NT2/D1 (cell line): ENCODE results near the gene DNAL4.
"Not testable (repeated sequence)": the region's sequence is repeated elsewhere in the genome, so short reads cannot be mapped to it uniquely, and the experiment has no call there.

ENCODE experiments used
- DNase-seq: peaks from one replicate; pipeline ENCODE4 v3.0.0-alpha.2; 2011; ENCODE audit warnings: low read depth, low spot score
- H3K27me3 ChIP-seq: 2 replicates; pipeline ENCODE4 v1.6.0; 2011; ENCODE audit warnings: mild to moderate bottlenecking; ENCODE audit not compliant: insufficient read length, insufficient read depth
- H3K36me3 ChIP-seq: 2 replicates; pipeline ENCODE4 v1.6.1; 2011; ENCODE audit warnings: mild to moderate bottlenecking, low read length, mixed read lengths; ENCODE audit not compliant: insufficient read depth, insufficient read length
- H3K4me1 ChIP-seq: 2 replicates; pipeline ENCODE4 v1.5.1; 2011; ENCODE audit not compliant: insufficient read depth, insufficient read length
- H3K4me3 ChIP-seq: 2 replicates; pipeline ENCODE4 v1.5.1; 2011; ENCODE audit warnings: low read depth; ENCODE audit not compliant: insufficient read length
- H3K9ac ChIP-seq: 2 replicates; pipeline ENCODE4 v1.6.0; 2011; ENCODE audit warnings: low read depth; ENCODE audit not compliant: insufficient read length
- H3K9me3 ChIP-seq: 2 replicates; pipeline ENCODE4 v1.5.1; 2011; ENCODE audit warnings: mild to moderate bottlenecking, low read length; ENCODE audit not compliant: insufficient read depth
- SUZ12 ChIP-seq: IDR thresholded peaks from 2 replicates; pipeline ENCODE4 v1.6.1; 2011; ENCODE audit not compliant: insufficient read length, insufficient read depth; ENCODE audit errors: extremely low read depth
- YY1 ChIP-seq: IDR thresholded peaks from 2 replicates; pipeline ENCODE4 v1.6.1; 2011; ENCODE audit not compliant: insufficient read length, insufficient read depth
- ZNF274 ChIP-seq: IDR thresholded peaks from 2 replicates; pipeline ENCODE4 v1.6.1; 2011; ENCODE audit warnings: mild to moderate bottlenecking, low read depth, low read length

The DNAL4 gene

GRCh38 chr22:38817196-38817595 is 23.3 kb upstream of the DNAL4 start:
- Histone ChIP-seq H3K4me1 (peaks cover 4% of the 10 kb centered on the region), H3K9ac (no peak overlapping the region), H3K36me3 (no peaks in the 10 kb centered on the region), H3K9me3 (no peaks in the 10 kb centered on the region), H3K4me3 (no peak overlapping the region), H3K27me3 (no peaks in the 10 kb centered on the region)
- TF ChIP-seq YY1 (no peak), SUZ12 (no peak), ZNF274 (no peak)
- DNase-seq: no peak

GRCh38 chr22:38815842-38816241 is 21.9 kb upstream of the DNAL4 start:
- no peak for DNase-seq
- Histone ChIP-seq H3K36me3 (no peaks in the 10 kb centered on the region), H3K4me1 (peaks cover 4% of the 10 kb centered on the region), H3K9me3 (no peaks in the 10 kb centered on the region), H3K27me3 (no peaks in the 10 kb centered on the region), H3K4me3 (no peak overlapping the region), H3K9ac (no peak overlapping the region)
- TF ChIP-seq ZNF274: no peak
- TF ChIP-seq YY1: no peak
- no peak for TF ChIP-seq SUZ12

- Histone ChIP-seq H3K36me3 (no peaks in the 10 kb centered on the region), H3K9ac (no peak overlapping the region), H3K27me3 (no peaks in the 10 kb centered on the region), H3K9me3 (no peaks in the 10 kb centered on the region), H3K4me3 (no peak overlapping the region), H3K4me1 (peaks cover 4% of the 10 kb centered on the region)
- no peak for TF ChIP-seq ZNF274
- TF ChIP-seq SUZ12: no peak
- TF ChIP-seq YY1: no peak
- no peak for DNase-seq
Measured at GRCh38 chr22:38811241-38811640, 17.3 kb upstream of the DNAL4 start.

- not testable (repeated sequence) for H3K9ac ChIP-seq, H3K27me3 ChIP-seq, H3K4me1 ChIP-seq, H3K36me3 ChIP-seq, H3K9me3 ChIP-seq, DNase-seq, H3K4me3 ChIP-seq
Measured at GRCh38 chr22:38805041-38805593, 11.2 kb upstream of the DNAL4 start.

- peak overlapping the region; percentile 44 for H3K9ac ChIP-seq
- H3K36me3 ChIP-seq: no peaks in the 10 kb centered on the region
- H3K4me1 ChIP-seq: no peaks in the 10 kb centered on the region
- peaks cover 12% of the 10 kb centered on the region; the same call in 1 of the 2 replicates for H3K9me3 ChIP-seq
- peak overlapping the region; percentile 34 for H3K4me3 ChIP-seq
- DNase-seq: no peak
- TF ChIP-seq SUZ12: no peak
- TF ChIP-seq ZNF274: no peak
- no peak for TF ChIP-seq YY1
- no peaks in the 10 kb centered on the region for H3K27me3 ChIP-seq
Measured at GRCh38 chr22:38802671-38803121, 8.8 kb upstream of the DNAL4 start.

GRCh38 chr22:38799265-38800002 is 5.5 kb upstream of the DNAL4 start:
- no peak overlapping the region for H3K9ac ChIP-seq
- no peak for TF ChIP-seq SUZ12
- no peak for TF ChIP-seq ZNF274
- no peak for TF ChIP-seq YY1
- no peaks in the 10 kb centered on the region for H3K4me1 ChIP-seq
- H3K36me3 ChIP-seq: no peaks in the 10 kb centered on the region
- H3K9me3 ChIP-seq: peaks cover 12% of the 10 kb centered on the region; the same call in 1 of the 2 replicates
- H3K4me3 ChIP-seq: no peak overlapping the region
- H3K27me3 ChIP-seq: no peaks in the 10 kb centered on the region
- no peak for DNase-seq

- no peak for DNase-seq
- no peak overlapping the region for H3K9ac ChIP-seq
- H3K27me3 ChIP-seq: no peaks in the 10 kb centered on the region
- H3K4me1 ChIP-seq: no peaks in the 10 kb centered on the region
- H3K4me3 ChIP-seq: no peak overlapping the region
- H3K36me3 ChIP-seq: no peaks in the 10 kb centered on the region
- H3K9me3 ChIP-seq: peaks cover 12% of the 10 kb centered on the region; the same call in 1 of the 2 replicates
- TF ChIP-seq ZNF274 (no peak), SUZ12 (no peak), YY1 (no peak)
Measured at GRCh38 chr22:38798496-38798895, 4.6 kb upstream of the DNAL4 start.
